HepG2 (cell line): Measurements from ENCODE around the gene GORASP2. TPM values are rescaled to one million over a fixed set of nuclear protein-coding genes. Genes with fewer than 3 reads are reported as not detected.
A peak's percentile ranks its signal among the peaks of the same experiment; 100 is the strongest.

Experiments
- ATAC-seq: fragments of 200-7000 bp; cut with Tn5 transposase; 3 replicates; pipeline ENCODE4 v1.9.1; 2020; ENCODE audit warnings: mild to moderate bottlenecking, moderate library complexity
- BruUV-seq: library from RNA; stranded (reverse); fragments of 400-500 nt; replicated peaks from 2 replicates; lab custom pipeline; 2021; lab: Mats Ljungman, UMichigan
- CTCF ChIA-PET: fragments of 300-600 bp; formaldehyde crosslinking; extraction: SDS; loops from one replicate; lab custom pipeline; 2021; ENCODE audit warnings: low total read pairs, inconsistent platforms, low intra/inter-chr PET ratio; lab: Yijun Ruan, JAX
- POLR2A ChIA-PET: fragments of 350-600 bp; sonication (Branson Sonifier 250); formaldehyde crosslinking; loops from one replicate; lab custom pipeline; 2020; ENCODE audit warnings: antibody characterized with exemption, inconsistent platforms; lab: Yijun Ruan, JAX
- DNase-seq: peaks from one replicate; pipeline ENCODE4 v3.0.0-alpha.2; 2015; ENCODE audit warnings: low spot score
- FAIRE-seq: peaks from 3 replicates; lab custom pipeline; 2011; peaks lifted over from hg19 to GRCh38; lab: Jason Lieb, UNC
- H2AFZ ChIP-seq: one replicate; pipeline ENCODE4 v1.6.1; 2011; ENCODE audit warnings: low read length, inconsistent platforms
- H3K27ac ChIP-seq: fragments of 300-600 bp; 3 replicates; pipeline ENCODE4 v1.8.0; 2011; ENCODE audit warnings: mixed run types, mild to moderate bottlenecking, mixed read lengths, low read length, inconsistent platforms; ENCODE audit not compliant: insufficient read depth; ENCODE audit errors: extremely low read length
- H3K27me3 ChIP-seq, 2 experiments: fragments of 200-600 bp in 1 of 2; 2 replicates in 1 of 2; 3 replicates in 1 of 2; pipeline versions ENCODE4 v1.6.0 to v1.8.0; 2011; ENCODE audit warnings: low read length in 2 of 2, mild to moderate bottlenecking in 2 of 2, moderate library complexity in 2 of 2, inconsistent platforms in 1 of 2; ENCODE audit not compliant: insufficient read depth in 2 of 2, control insufficient read depth in 1 of 2
- H3K36me3 ChIP-seq, 2 experiments: fragments of 200-600 bp in 1 of 2; replicated peaks in 1 of 2; 2 replicates in 1 of 2; 3 replicates in 1 of 2; pipeline versions ENCODE4 v1.5.1 to v1.8.0; 2011; ENCODE audit warnings: low read length in 2 of 2, inconsistent platforms in 1 of 2; ENCODE audit not compliant: insufficient read depth in 2 of 2, control insufficient read depth in 1 of 2
- H3K4me1 ChIP-seq: 2 replicates; pipeline ENCODE4 v1.5.1; 2012; ENCODE audit warnings: low read length, inconsistent platforms; ENCODE audit not compliant: insufficient read depth
- H3K4me2 ChIP-seq: 2 replicates; pipeline ENCODE4 v1.6.0; 2011; ENCODE audit warnings: low read depth, low read length, inconsistent platforms
- H3K4me3 ChIP-seq, 3 experiments: fragments of 200-600 bp in 1 of 3; sonication (generic), shearing (Covaris generic) in 1 of 3; replicated peaks in 1 of 3; 2 replicates each; pipeline ENCODE4 v1.5.1; 2011 to 2016; ENCODE audit warnings: low read length in 3 of 3, inconsistent platforms in 2 of 3, low read depth in 2 of 3, mild to moderate bottlenecking in 2 of 3, control low read depth in 1 of 3, mixed read lengths in 1 of 3; ENCODE audit not compliant: insufficient read depth in 1 of 3
- H3K79me2 ChIP-seq: one replicate; pipeline ENCODE4 v1.6.1; 2011; ENCODE audit warnings: low read length, inconsistent platforms; ENCODE audit not compliant: insufficient read depth
- H3K9ac ChIP-seq: 2 replicates; pipeline ENCODE4 v1.6.0; 2011; ENCODE audit warnings: mild to moderate bottlenecking, low read depth, low read length, inconsistent platforms; ENCODE audit not compliant: insufficient read depth
- H3K9me3 ChIP-seq: 2 replicates; pipeline ENCODE4 v1.5.1; 2012; ENCODE audit warnings: mild to moderate bottlenecking, low read length
- H4K20me1 ChIP-seq: 2 replicates; pipeline ENCODE4 v1.6.0; 2011; ENCODE audit warnings: inconsistent platforms, mild to moderate bottlenecking, low read length, moderate library complexity; ENCODE audit not compliant: insufficient read depth
- MTA3 ChIP-seq: sonication (generic); formaldehyde crosslinking; IDR thresholded peaks from 2 replicates; pipeline ENCODE4 v1.4.0; 2020; ENCODE audit warnings: missing genetic modification reagents
- MYC ChIP-seq: sonication (generic); formaldehyde crosslinking; IDR thresholded peaks from 2 replicates; pipeline ENCODE4 v1.9.0; 2021; ENCODE audit warnings: missing genetic modification reagents, borderline replicate concordance
- POGZ ChIP-seq: sonication (generic); formaldehyde crosslinking; IDR thresholded peaks from 2 replicates; pipeline ENCODE4 v1.4.0; 2020; ENCODE audit warnings: mild to moderate bottlenecking, missing genetic modification reagents
- POLR2G ChIP-seq: fragments of 200-400 bp; formaldehyde crosslinking; IDR thresholded peaks from 2 replicates; pipeline ENCODE4 v1.6.1; 2018; ENCODE audit warnings: mild to moderate bottlenecking, low read depth, low read length, moderate library complexity
- XRCC5 ChIP-seq: fragments of 200-400 bp; formaldehyde crosslinking; optimal IDR thresholded peaks from 2 replicates; pipeline ENCODE3; 2017; ENCODE audit warnings: mild to moderate bottlenecking, low read length
- ZNF263 ChIP-seq: sonication (generic); formaldehyde crosslinking; IDR thresholded peaks from 2 replicates; pipeline ENCODE4 v1.4.0; 2020; ENCODE audit warnings: missing genetic modification reagents
- ZNF678 ChIP-seq: sonication (generic); formaldehyde crosslinking; IDR thresholded peaks from 2 replicates; pipeline ENCODE4 v1.4.0; 2020; ENCODE audit warnings: mild to moderate bottlenecking, missing genetic modification reagents
- WGBS: methylation state at CpG from one replicate; pipeline ENCODE4 v1.1.6; 2017; ENCODE audit warnings: low lambda C conversion rate; 5-methylcytosine and 5-hydroxymethylcytosine counted together
- in situ Hi-C: cut with HindIII; loops from 2 replicates; pipeline ENCODE4 v1.10.0; 2017; ENCODE audit warnings: low pct_unique_long_range_greater_than_20kb; ENCODE audit not compliant: extremely low pct_ligation_motif_present
- intact Hi-C: fragments of 100-400 bp; cut with micrococcal nuclease; formaldehyde crosslinking; loops from one replicate; pipeline ENCODE4 v1.10.0; 2022; ENCODE audit not compliant: unreplicated experiment
- polyA plus RNA-seq, 8 experiments: library from polyadenylated mRNA; depleted of rRNA in 3 of 8; stranded (reverse) in 7 of 8; unstranded in 1 of 8; fragments of >200 nt; fragmentation: Illumina TruSeq in 4 of 8; extraction: Trizol in 4 of 8; gene quantifications; 2 replicates each; pipeline versions ENCODE4 v1.2.1 to v1.2.3, GENCODE V29; 2011 to 2016; ENCODE audit warnings: low read depth in 4 of 8, missing spikeins in 1 of 8, mixed read lengths in 1 of 8; ENCODE audit not compliant: insufficient read depth in 1 of 8
- total RNA-seq, 5 experiments: library from RNA; depleted of rRNA; stranded (reverse); fragments of >200 nt; fragmentation: Illumina TruSeq; extraction: Trizol; gene quantifications; 2 replicates each; pipeline ENCODE4 v1.2.3, GENCODE V29; 2016; ENCODE audit warnings: low read depth in 1 of 5
- TF ChIP-seq, protein P1 (sequence below): sonication (generic); formaldehyde crosslinking; IDR thresholded peaks from 2 replicates; pipeline ENCODE4 v1.5.0; 2020; ENCODE audit warnings: mild to moderate bottlenecking, missing genetic modification reagents
- TF ChIP-seq, protein P2 (sequence below): sonication (generic); formaldehyde crosslinking; IDR thresholded peaks from 2 replicates; pipeline ENCODE4 v1.5.0; 2020; ENCODE audit warnings: missing genetic modification reagents, mild to moderate bottlenecking, borderline replicate concordance
- TF ChIP-seq, protein P3 (sequence below): sonication (generic); formaldehyde crosslinking; IDR thresholded peaks from 2 replicates; pipeline ENCODE4 v1.4.0; 2020; ENCODE audit warnings: missing genetic modification reagents

The GORASP2 gene
- total and polyA plus RNA-seq, 2 of the 13 experiments (the other 11 are each of a cell fraction or from before 2014, with no cell fraction given) = 103 to 239 TPM

DNA sequence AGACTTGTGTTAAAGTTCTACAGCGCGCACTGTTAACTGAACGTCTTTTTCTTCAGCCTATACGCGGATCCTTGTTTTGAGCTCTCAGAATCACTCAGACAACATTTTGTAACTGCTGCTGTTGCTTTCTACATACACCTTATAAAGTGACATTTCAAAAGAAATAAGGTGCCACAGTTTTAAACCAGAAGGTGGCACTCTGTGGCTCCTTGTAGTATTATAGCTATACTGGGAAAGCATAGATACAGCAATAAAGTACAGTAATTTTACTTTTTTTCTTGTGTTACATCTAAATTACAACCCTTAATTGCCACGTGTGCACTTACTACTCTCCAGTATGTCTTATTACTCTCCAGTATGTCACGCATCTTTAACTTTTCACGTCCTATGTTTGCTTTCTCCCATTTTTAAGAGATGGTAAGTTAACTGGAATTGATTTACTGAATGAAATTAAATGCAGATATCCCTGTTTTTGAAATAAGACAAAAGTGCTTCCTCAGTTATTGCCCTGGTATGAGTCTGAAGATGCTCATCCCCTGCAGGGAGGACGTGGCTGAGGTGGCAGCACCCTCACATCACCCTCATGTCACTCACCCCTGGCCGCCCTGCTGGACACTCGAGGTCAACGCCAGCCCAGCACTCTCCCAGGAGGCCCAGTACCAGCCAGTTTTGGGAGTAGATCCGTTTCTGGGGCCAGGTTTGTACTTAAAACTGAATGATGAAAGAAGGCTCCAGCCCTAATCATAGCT is 37.8 kb downstream of the GORASP2 start:
- DNase-seq = peak; percentile 53
- CTCF ChIA-PET = no interaction called here
- TF ChIP-seq ZNF263 (peak; percentile 56; the same call in 1 of the 2 replicates), POLR2G (0 out of 2 replicates have a peak, but pooled peaks have one; percentile 39), MTA3 (CRISPR knock-in tag) (no peak), POGZ (CRISPR knock-in tag) (peak; percentile 38; the same call in 1 of the 2 replicates), ZNF678 (CRISPR knock-in tag) (no peak), MYC (peak; percentile 28; the same call in 1 of the 2 replicates), XRCC5 (peak; percentile 66)
- TF ChIP-seq, protein P1, sequence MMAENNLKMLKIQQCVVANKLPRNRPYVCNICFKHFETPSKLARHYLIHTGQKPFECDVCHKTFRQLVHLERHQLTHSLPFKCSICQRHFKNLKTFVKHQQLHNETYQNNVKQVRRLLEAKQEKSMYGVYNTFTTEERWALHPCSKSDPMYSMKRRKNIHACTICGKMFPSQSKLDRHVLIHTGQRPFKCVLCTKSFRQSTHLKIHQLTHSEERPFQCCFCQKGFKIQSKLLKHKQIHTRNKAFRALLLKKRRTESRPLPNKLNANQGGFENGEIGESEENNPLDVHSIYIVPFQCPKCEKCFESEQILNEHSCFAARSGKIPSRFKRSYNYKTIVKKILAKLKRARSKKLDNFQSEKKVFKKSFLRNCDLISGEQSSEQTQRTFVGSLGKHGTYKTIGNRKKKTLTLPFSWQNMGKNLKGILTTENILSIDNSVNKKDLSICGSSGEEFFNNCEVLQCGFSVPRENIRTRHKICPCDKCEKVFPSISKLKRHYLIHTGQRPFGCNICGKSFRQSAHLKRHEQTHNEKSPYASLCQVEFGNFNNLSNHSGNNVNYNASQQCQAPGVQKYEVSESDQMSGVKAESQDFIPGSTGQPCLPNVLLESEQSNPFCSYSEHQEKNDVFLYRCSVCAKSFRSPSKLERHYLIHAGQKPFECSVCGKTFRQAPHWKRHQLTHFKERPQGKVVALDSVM (CRISPR knock-in tag) = no peak
- TF ChIP-seq, protein P2, sequence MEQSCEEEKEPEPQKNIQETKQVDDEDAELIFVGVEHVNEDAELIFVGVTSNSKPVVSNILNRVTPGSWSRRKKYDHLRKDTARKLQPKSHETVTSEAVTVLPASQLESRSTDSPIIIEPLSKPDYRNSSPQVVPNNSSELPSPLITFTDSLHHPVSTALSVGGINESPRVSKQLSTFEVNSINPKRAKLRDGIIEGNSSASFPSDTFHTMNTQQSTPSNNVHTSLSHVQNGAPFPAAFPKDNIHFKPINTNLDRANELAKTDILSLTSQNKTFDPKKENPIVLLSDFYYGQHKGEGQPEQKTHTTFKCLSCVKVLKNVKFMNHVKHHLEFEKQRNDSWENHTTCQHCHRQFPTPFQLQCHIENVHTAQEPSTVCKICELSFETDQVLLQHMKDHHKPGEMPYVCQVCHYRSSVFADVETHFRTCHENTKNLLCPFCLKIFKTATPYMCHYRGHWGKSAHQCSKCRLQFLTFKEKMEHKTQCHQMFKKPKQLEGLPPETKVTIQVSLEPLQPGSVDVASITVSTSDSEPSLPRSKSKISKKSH (CRISPR knock-in tag) = no peak
- TF ChIP-seq, protein P3, sequence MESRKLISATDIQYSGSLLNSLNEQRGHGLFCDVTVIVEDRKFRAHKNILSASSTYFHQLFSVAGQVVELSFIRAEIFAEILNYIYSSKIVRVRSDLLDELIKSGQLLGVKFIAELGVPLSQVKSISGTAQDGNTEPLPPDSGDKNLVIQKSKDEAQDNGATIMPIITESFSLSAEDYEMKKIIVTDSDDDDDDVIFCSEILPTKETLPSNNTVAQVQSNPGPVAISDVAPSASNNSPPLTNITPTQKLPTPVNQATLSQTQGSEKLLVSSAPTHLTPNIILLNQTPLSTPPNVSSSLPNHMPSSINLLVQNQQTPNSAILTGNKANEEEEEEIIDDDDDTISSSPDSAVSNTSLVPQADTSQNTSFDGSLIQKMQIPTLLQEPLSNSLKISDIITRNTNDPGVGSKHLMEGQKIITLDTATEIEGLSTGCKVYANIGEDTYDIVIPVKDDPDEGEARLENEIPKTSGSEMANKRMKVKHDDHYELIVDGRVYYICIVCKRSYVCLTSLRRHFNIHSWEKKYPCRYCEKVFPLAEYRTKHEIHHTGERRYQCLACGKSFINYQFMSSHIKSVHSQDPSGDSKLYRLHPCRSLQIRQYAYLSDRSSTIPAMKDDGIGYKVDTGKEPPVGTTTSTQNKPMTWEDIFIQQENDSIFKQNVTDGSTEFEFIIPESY (CRISPR knock-in tag) = peak; percentile 100

More for the DNA sequence above, 37.8 kb downstream of the GORASP2 start:
- Histone ChIP-seq H3K27ac (no peak overlapping the region), H3K4me2 (no peak overlapping the region), H3K9me3 (no peaks in the 10 kb centered on the region), H3K9ac (no peak overlapping the region), H3K36me3 (peaks cover 26 to 54% of the 10 kb centered on the region in 2 experiments), H2AFZ (no peak overlapping the region), H3K79me2 (no peaks in the 10 kb centered on the region), H3K4me1 (peaks cover 22% of the 10 kb centered on the region), H3K4me3 (no peak overlapping the region), H3K27me3 (no peaks in the 10 kb centered on the region), H4K20me1 (no peaks in the 10 kb centered on the region)
- peak; percentile 80 for ATAC-seq
- 84% methylated on average over 13 of the region's 13 CpGs for WGBS
- no peak for FAIRE-seq
- in situ Hi-C loops = no loop called here
- intact Hi-C loops = loop anchor here (5.0 kb wide), 1 partner anchor 35 kb away; no protein-coding TSS in a partner anchor
- POLR2A ChIA-PET = interaction anchor here (1.6 kb wide), 1 partner anchor 37 kb away, joined by 7 read pairs; the partner anchor contains the start of gene GORASP2
- BruUV-seq = TSS peak; percentile 36
